Measurements from ENCODE around the gene CHID1. TPM values are rescaled to one million over a fixed set of nuclear protein-coding genes. Genes with fewer than 3 reads are reported as not detected.

The CHID1 gene
- total RNA-seq, 2 donors from 2014 or later = 46.9 to 78.7 TPM

DNA sequence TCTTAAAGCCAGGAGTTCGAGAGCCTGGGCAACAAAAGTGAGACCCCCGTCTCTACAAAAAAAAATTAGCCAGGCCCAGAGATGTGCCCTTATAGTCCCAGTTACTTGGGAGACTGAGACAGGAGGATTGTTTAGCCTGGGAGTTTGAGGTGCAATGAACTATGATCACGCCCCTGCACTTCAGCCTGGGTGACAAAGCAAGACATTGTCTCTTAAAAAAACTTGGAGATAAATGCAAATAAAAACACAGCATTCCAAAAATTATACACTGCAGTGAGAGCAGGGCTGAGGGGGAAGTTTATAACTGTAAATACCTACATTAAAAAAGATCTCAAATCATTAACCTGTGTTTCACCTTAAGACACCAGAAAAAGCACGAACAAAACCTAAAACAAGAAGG is 37.1 kb upstream of the CHID1 start:
- Histone ChIP-seq H3K27ac (no peak overlapping the region), H3K4me3 (no peak overlapping the region), H3K4me1 (peaks cover 0 to 13% of the 10 kb centered on the region in 2 donors), H3K9me3 (peaks cover 0 to 9% of the 10 kb centered on the region in 2 donors), H3K36me3 (peaks cover 8% of the 10 kb centered on the region), H3K27me3 (no peaks in the 10 kb centered on the region)
- no peak for DNase-seq (ENCODE audit: low spot score)
- TF ChIP-seq, protein P1, sequence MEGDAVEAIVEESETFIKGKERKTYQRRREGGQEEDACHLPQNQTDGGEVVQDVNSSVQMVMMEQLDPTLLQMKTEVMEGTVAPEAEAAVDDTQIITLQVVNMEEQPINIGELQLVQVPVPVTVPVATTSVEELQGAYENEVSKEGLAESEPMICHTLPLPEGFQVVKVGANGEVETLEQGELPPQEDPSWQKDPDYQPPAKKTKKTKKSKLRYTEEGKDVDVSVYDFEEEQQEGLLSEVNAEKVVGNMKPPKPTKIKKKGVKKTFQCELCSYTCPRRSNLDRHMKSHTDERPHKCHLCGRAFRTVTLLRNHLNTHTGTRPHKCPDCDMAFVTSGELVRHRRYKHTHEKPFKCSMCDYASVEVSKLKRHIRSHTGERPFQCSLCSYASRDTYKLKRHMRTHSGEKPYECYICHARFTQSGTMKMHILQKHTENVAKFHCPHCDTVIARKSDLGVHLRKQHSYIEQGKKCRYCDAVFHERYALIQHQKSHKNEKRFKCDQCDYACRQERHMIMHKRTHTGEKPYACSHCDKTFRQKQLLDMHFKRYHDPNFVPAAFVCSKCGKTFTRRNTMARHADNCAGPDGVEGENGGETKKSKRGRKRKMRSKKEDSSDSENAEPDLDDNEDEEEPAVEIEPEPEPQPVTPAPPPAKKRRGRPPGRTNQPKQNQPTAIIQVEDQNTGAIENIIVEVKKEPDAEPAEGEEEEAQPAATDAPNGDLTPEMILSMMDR (IDR thresholded peaks at IDR 0.05) = no peak

DNA sequence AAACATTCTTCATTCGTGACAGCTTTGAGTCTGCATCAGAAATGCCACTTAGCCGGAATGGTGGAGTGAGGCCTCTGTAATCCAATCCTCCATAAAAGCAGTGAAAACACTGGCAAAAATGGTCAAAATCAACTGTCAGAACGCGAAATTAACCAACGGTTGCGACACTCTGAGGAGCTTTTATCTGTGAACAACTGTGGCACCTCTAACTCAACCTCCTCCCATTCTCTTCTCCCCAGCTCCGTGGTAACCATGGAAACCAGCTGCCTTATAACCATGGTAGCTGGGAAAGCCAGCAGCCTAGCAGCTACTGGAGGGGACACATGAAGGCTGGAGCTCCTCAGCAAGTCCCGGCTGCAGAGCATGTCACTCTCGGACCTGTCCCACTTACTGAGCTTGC is 35.4 kb upstream of the CHID1 start:
- no peak for DNase-seq (ENCODE audit: low spot score)
- H3K4me1 ChIP-seq = peaks cover 0 to 29% of the 10 kb centered on the region in 2 donors

DNA sequence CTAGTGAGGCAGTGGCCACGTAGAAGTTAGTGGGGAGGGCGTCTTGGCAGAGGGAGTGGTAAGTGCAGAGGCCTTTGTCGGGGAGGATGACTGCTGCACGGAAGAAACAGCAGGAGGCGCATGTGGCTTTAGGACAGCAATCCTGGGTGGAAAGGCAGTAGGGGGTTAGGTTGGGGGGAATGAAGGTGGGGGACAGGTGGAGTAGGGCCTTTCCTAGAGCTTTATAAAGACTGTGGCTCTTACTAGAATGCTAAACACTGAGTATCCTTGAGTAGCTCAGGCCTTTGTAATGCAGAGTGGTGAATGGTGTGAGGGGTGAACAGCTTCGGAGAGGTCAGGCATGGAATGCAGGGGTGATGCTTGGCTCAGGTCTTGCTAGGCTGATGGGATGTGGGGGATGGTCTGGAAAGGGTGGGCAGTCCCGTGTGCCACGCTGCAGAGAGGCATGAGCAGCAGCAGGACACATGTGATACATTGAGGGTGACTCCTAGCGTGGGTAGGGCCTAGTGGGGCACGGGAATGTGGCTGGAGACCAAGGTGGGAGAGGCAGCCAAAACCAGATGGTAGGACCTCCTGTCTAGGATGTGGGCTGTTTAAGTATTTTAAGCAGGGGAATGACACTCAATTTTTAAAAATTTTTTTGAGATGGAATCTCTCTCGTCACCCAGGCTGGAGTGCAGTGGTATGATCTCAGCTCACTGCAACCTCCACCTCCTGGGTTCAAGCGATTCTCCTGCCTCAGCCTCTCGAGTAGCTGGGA is 34.3 kb upstream of the CHID1 start:
- DNase-seq (ENCODE audit: low spot score) = no peak
- TF ChIP-seq, protein P1 (IDR thresholded peaks at IDR 0.05) = no peak
- no peak overlapping the region for H3K4me3 ChIP-seq
- H3K9me3 ChIP-seq = peaks cover 0 to 9% of the 10 kb centered on the region in 2 donors
- peaks cover 8% of the 10 kb centered on the region for H3K36me3 ChIP-seq
- H3K27me3 ChIP-seq = no peaks in the 10 kb centered on the region
- no peak overlapping the region for H3K27ac ChIP-seq
- peaks cover 0 to 39% of the 10 kb centered on the region in 2 donors for H3K4me1 ChIP-seq

More for the DNA sequence above, 35.4 kb upstream of the CHID1 start:
- H3K36me3 ChIP-seq = peaks cover 8% of the 10 kb centered on the region
- H3K27me3 ChIP-seq = no peaks in the 10 kb centered on the region
- TF ChIP-seq, protein P1 (IDR thresholded peaks at IDR 0.05) = no peak
- peaks cover 0 to 9% of the 10 kb centered on the region in 2 donors for H3K9me3 ChIP-seq
- no peak overlapping the region for H3K4me3 ChIP-seq
- H3K27ac ChIP-seq = no peak overlapping the region

DNA sequence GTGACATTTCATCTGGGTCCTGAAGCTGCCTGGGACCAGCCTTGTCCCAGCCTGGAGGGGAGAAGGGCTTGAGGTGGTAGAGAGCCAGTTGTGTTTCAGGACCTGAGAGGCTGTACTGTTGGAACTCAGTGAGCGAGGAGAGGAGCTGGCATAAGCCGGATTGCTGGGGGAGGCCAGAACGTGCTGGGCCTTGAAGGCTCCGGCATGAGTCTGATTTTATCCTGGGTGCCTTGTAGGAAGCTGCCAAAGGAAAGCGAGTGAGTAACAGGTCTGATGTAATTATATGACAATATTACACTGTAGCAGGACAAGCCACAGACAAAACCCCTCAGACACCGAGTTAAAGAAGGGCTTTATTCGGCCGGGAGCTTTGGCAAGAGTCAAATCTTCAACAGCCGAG is 32.2 kb upstream of the CHID1 start:
- TF ChIP-seq, protein P1 (IDR thresholded peaks at IDR 0.05) = no peak
- no peaks in the 10 kb centered on the region for H3K36me3 ChIP-seq
- peaks cover 0 to 39% of the 10 kb centered on the region in 2 donors for H3K4me1 ChIP-seq
- H3K9me3 ChIP-seq = no peaks in the 10 kb centered on the region
- H3K27ac ChIP-seq = no peak overlapping the region
- DNase-seq (ENCODE audit: low spot score) = no peak
- no peak overlapping the region for H3K4me3 ChIP-seq
- H3K27me3 ChIP-seq = no peaks in the 10 kb centered on the region

DNA sequence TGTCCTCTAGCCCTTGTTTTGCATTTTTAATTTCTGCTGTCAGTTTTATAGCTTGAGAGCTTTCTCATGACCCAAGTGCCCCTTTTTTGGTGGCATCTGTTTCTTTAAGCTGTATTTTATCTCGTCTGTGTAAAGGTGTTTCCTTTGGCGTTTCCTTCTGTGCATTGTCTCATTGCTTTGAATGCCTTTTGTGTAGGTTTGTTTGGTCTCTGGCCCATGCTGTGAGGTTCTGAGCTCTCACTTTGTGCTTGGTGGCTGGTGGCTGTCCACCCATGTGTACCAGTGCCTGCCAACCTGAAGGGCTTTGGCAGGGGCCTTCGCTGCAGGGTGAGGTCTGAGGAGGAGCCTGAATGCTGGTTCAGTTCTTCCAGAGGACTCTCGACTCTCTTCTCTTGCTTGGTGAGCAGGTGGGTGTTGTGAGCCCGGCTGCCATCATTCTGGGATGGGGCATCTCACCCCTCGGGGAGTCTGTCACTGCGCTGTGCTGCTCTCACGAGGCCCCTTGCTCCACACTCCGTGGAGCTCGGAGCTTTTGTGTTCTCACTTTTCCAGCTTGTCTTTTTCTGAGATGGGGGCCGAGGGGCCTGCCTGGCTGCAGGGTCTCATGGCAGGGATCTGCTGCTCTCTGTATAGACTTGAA is 30.0 kb upstream of the CHID1 start:
- Histone ChIP-seq H3K4me3 (no peak overlapping the region), H3K27ac (no peak overlapping the region), H3K9me3 (no peaks in the 10 kb centered on the region), H3K36me3 (no peaks in the 10 kb centered on the region), H3K4me1 (peaks cover 0 to 39% of the 10 kb centered on the region in 2 donors), H3K27me3 (no peaks in the 10 kb centered on the region)
- DNase-seq (ENCODE audit: low spot score) = no peak
- TF ChIP-seq, protein P1 (IDR thresholded peaks at IDR 0.05) = no peak
